NCI-H1694 (cell line): ENCODE results near the gene WWC2.
"Not testable (repeated sequence)": the region's sequence is repeated elsewhere in the genome, so short reads cannot be mapped to it uniquely, and the experiment has no call there.

Experiments
- DNase-seq: peaks from one replicate; lab custom pipeline; 2025; lab: John Stamatoyannopoulos, UW

WWC2 gene

GRCh38 chr4:183172881-183173280 lies 73.8 kb downstream of the WWC2 start:
- DNase-seq, result no peak

GRCh38 chr4:183173580-183174526 lies 74.8 kb downstream of the WWC2 start:
- no peak for DNase-seq

- no peak for DNase-seq
Measured at GRCh38 chr4:183175631-183176232, 76.7 kb downstream of the WWC2 start.

GRCh38 chr4:183177001-183177400 lies 77.9 kb downstream of the WWC2 start:
- no peak for DNase-seq

- no peak for DNase-seq
Measured at GRCh38 chr4:183178201-183178600, 79.1 kb downstream of the WWC2 start.

- DNase-seq, result no peak
Measured at GRCh38 chr4:183180096-183180495, 81.0 kb downstream of the WWC2 start.

GRCh38 chr4:183180621-183181020 lies 81.6 kb downstream of the WWC2 start:
- DNase-seq, result no peak

- DNase-seq, result no peak
Measured at GRCh38 chr4:183181081-183181480, 82.0 kb downstream of the WWC2 start.

- DNase-seq, result no peak
Measured at GRCh38 chr4:183182873-183183725, 84.0 kb downstream of the WWC2 start.

GRCh38 chr4:183183906-183184535 lies 85.0 kb downstream of the WWC2 start:
- no peak for DNase-seq

GRCh38 chr4:183185018-183185417 lies 86.0 kb downstream of the WWC2 start:
- DNase-seq, result no peak

GRCh38 chr4:183185559-183185958 lies 86.5 kb downstream of the WWC2 start:
- DNase-seq, result no peak

- no peak for DNase-seq
Measured at GRCh38 chr4:183186813-183187212, 87.8 kb downstream of the WWC2 start.

GRCh38 chr4:183190900-183191527 lies 92.0 kb downstream of the WWC2 start:
- DNase-seq, result no peak

GRCh38 chr4:183191630-183192029 lies 92.6 kb downstream of the WWC2 start:
- DNase-seq, result no peak

GRCh38 chr4:183192571-183192970 lies 93.5 kb downstream of the WWC2 start:
- DNase-seq, result no peak

- not testable (repeated sequence) for DNase-seq
Measured at GRCh38 chr4:183193730-183194338, 94.8 kb downstream of the WWC2 start.

- DNase-seq, result no peak
Measured at GRCh38 chr4:183195534-183195933, 96.5 kb downstream of the WWC2 start.

- no peak for DNase-seq
Measured at GRCh38 chr4:183197140-183197539, 98.1 kb downstream of the WWC2 start.

- no peak for DNase-seq
Measured at GRCh38 chr4:183200453-183200852, 101.4 kb downstream of the WWC2 start.

- no peak for DNase-seq
Measured at GRCh38 chr4:183201331-183201730, 102.3 kb downstream of the WWC2 start.
